Small intestine (tissue), 7 donors: ENCODE data around the gene POP4. TPM values are rescaled to one million over a fixed set of nuclear protein-coding genes. Genes with fewer than 3 reads are reported as not detected.

Source experiments
- DNase-seq, 2 donors: peaks; one replicate each; pipeline versions ENCODE4 v3.0.0 to v3.0.0-alpha.2; 2013
- FAIRE-seq: peaks from 2 replicates; lab custom pipeline; 2012; peaks lifted over from hg19 to GRCh38; lab: Jason Lieb, UNC
- H3K27ac ChIP-seq, 3 donors: one replicate each; pipeline ENCODE4 v1.5.1; 2013; ENCODE audit warnings: low read length in 2 of 3, mild to moderate bottlenecking in 2 of 3, control low read depth in 1 of 3, inconsistent platforms in 1 of 3, low read depth in 1 of 3, moderate library complexity in 1 of 3
- H3K27me3 ChIP-seq, 3 donors: one replicate each; pipeline ENCODE4 v1.6.1; 2013; ENCODE audit warnings: low read length in 3 of 3, inconsistent platforms in 1 of 3; ENCODE audit not compliant: control insufficient read depth in 3 of 3, insufficient read depth in 3 of 3
- H3K36me3 ChIP-seq, 3 donors: one replicate each; pipeline ENCODE4 v1.6.1; 2013; ENCODE audit warnings: low read length in 3 of 3, inconsistent platforms in 1 of 3, low read depth in 1 of 3, mild to moderate bottlenecking in 1 of 3, moderate library complexity in 1 of 3; ENCODE audit not compliant: control insufficient read depth in 3 of 3, insufficient read depth in 2 of 3
- H3K4me1 ChIP-seq, 3 donors: one replicate each; pipeline ENCODE4 v1.6.1; 2013; ENCODE audit warnings: low read length in 2 of 3, inconsistent platforms in 1 of 3, low read depth in 1 of 3, mild to moderate bottlenecking in 1 of 3, moderate library complexity in 1 of 3; ENCODE audit not compliant: control insufficient read depth in 3 of 3, insufficient read depth in 2 of 3
- H3K4me3 ChIP-seq, 3 donors: one replicate each; pipeline ENCODE4 v1.5.1; 2013; ENCODE audit warnings: low read length in 3 of 3, control low read depth in 1 of 3, inconsistent platforms in 1 of 3, low read depth in 1 of 3, mild to moderate bottlenecking in 1 of 3, moderate library complexity in 1 of 3
- H3K9me3 ChIP-seq, 2 donors: one replicate each; pipeline ENCODE4 v1.6.1; 2013; ENCODE audit warnings: low read depth in 1 of 2, low read length in 1 of 2; ENCODE audit not compliant: control insufficient read depth in 2 of 2, insufficient read depth in 1 of 2
- WGBS, 3 donors: extraction: QIAGEN DNeasy Blood & Tissue Kit; methylation state at CpG; one replicate each; pipeline ENCODE4 v1.1.7; 2013; 5-methylcytosine and 5-hydroxymethylcytosine counted together
- polyA plus RNA-seq, 4 donors: library from polyadenylated mRNA; stranded (reverse) in 3 of 4; unstranded in 1 of 4; fragments of 200-250 nt in 3 of 4; fragments of 120-200 nt in 1 of 4; gene quantifications; one replicate each; pipeline versions ENCODE4 v1.2.1 to v1.2.3, GENCODE V29; 2013
- donor health status: healthy with polysubstance abuse.
- donor health status: control.
- donor health status: control.
- donor health status: Bipolar disorder and iron deficiency.
- donor health status: healthy.

POP4 gene
- polyA plus RNA-seq, 4 donors = 64.3 to 102 (median 80.8) TPM

DNA sequence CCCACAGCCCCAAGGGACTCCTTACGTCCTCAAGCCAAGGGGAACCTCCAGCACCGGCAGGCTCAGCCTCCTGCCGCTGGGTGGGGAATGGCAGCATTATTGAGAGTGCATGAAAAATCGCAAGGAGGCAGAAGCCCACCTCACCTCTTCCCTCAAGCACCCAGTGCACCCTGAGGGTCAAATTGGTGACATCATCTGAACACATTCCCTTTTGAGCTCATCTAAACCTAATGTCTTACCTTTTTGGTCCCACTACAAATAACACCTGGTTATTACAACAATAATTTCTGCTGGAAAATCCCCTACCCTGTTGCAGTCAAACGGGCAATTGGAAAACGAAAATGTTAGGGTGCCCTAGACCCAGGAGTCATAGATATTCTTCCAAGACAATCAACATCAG is 12.2 kb upstream of the POP4 start:
- FAIRE-seq = no peak
- Histone ChIP-seq H3K36me3 (no peaks in the 10 kb centered on the region), H3K27me3 (peaks cover 0 to 13% (median 0%) of the 10 kb centered on the region in 3 donors), H3K9me3 (no peaks in the 10 kb centered on the region), H3K4me3 (no peak overlapping the region), H3K4me1 (no peaks in the 10 kb centered on the region), H3K27ac (no peak overlapping the region)
- WGBS, 3 donors = 65 to 75% (median 75%) methylated on average over 6 of the region's 6 CpGs
- DNase-seq = no peak

DNA sequence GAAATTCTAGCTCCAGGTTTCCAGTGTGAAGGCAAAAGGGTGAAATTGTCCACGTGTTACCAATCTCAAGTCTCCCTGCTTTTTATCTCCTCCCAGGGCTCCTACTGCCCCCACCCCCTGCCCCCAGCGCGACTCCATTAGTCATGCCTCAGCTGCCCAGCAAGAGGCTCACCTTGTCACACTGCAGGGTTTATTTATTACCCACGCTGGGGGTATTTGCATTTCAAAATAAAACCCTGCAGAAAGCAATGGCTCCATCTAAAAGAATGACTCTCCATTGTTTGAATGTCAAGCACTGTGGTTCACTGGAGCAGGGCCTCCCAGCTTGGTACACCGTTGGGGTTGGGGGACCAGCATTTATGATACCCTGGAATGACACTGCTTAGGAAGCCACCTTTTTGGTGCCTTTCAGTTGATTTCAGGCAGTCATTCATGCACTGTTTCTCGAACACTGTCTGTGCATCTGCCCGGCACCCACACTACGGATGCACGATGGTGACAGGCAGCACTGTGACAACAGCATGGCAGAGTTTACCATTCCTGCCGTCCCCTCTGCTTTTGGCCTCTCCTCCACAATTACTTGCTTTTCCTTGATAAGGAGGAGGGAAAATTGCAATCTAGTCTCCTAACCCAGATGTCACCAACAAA is 9.9 kb upstream of the POP4 start:
- Histone ChIP-seq H3K27me3 (peaks cover 0 to 13% (median 0%) of the 10 kb centered on the region in 3 donors), H3K4me1 (no peaks in the 10 kb centered on the region), H3K36me3 (no peaks in the 10 kb centered on the region), H3K4me3 (no peak overlapping the region), H3K27ac (no peak overlapping the region), H3K9me3 (no peaks in the 10 kb centered on the region)
- WGBS, 3 donors = 39 to 47% (median 46%) methylated on average over 10 of the region's 10 CpGs
- FAIRE-seq (no peak), DNase-seq (no peak)

DNA sequence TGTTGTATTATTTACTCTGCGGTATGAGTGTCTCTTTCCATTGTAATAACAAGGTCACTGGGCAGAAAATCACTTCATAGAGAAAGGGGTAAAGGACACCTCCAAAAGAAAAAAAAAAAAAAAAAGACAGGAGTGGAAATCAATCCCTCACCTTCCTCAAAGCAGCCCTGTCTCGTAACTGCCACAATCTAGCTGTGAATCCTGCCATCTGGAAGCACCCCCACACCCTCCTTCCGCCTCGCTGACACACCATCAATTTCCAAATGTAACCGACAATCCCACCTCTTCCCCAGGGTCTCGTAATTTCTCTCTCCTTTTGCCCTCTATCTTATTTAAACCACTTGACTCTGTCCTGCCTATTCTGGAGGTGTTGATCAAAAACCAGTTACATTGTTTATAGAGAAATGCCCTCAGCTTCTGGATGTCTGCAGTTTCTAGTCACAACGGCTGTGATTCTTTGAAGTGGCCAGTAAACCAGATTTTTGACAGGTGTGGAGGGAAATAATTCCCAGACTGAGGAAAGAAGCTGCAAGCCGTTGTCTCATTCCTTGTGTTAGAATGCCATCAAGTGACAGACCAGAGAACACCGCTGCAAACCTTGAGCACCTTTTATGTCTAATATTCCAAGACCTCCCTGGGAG is 9.1 kb upstream of the POP4 start:
- Histone ChIP-seq H3K9me3 (no peaks in the 10 kb centered on the region), H3K4me1 (no peaks in the 10 kb centered on the region), H3K27me3 (peaks cover 0 to 13% (median 0%) of the 10 kb centered on the region in 3 donors), H3K27ac (no peak overlapping the region), H3K36me3 (no peaks in the 10 kb centered on the region), H3K4me3 (no peak overlapping the region)
- 32 to 52% (median 38%) methylated on average over 9 of the region's 9 CpGs for WGBS, 3 donors
- FAIRE-seq (no peak), DNase-seq (peak in 1 of 2 donors; percentile 43)

DNA sequence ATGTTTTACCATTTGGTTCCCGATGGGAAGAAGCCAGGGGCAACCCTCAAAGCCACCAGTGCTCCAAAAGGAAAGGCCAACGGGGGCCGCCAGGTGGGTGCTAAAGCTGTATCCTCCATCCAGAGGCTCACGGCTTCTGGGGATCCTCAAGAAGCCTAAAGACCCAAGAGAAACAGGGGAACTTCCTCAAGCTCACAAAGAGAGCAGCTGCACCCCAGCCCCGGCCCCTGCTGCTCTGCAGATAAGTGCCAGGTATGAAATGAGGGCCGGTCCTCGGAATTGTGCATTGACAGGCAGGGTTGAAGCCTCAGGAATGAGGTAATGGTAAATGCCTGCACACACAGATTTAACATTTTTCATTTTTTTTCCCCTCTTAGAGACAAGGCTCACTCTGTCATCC is 8.0 kb upstream of the POP4 start:
- no peaks in the 10 kb centered on the region for H3K4me1 ChIP-seq
- H3K27ac ChIP-seq = no peak overlapping the region
- FAIRE-seq (no peak), DNase-seq (no peak)
- 55 to 69% (median 63%) methylated on average over 7 of the region's 7 CpGs for whole genome bisulfite sequencing, 3 donors
- peaks cover 0 to 13% (median 0%) of the 10 kb centered on the region in 3 donors for H3K27me3 ChIP-seq
- no peaks in the 10 kb centered on the region for H3K9me3 ChIP-seq
- no peaks in the 10 kb centered on the region for H3K36me3 ChIP-seq
- H3K4me3 ChIP-seq = no peak overlapping the region

DNA sequence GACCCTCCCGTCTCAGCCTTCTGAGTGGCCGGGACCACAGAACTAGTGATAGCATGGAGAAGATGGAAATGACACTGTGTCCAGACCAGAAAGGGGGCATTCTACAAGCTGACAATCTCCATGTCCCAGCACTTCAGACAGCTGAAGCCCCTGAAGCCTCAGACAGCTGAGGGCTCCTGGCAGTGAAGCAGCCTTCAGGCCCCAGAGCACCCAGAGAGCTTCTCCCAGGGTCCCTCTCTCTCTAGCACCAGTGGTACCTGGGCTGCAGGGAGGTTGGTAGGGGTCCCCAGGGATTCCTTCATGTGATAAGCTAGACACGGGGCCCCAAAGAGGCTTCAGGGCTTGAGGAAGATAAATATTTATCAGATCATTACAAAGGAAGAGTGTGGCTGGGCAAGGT is 7.6 kb upstream of the POP4 start:
- Histone ChIP-seq H3K36me3 (no peaks in the 10 kb centered on the region), H3K27me3 (peaks cover 0 to 13% (median 0%) of the 10 kb centered on the region in 3 donors), H3K4me1 (no peaks in the 10 kb centered on the region), H3K4me3 (no peak overlapping the region), H3K9me3 (no peaks in the 10 kb centered on the region), H3K27ac (no peak overlapping the region)
- DNase-seq = no peak
- WGBS, 3 donors = 58 to 65% (median 60%) methylated on average over 3 of the region's 3 CpGs
- no peak for FAIRE-seq

- DNase-seq (peak in 1 of 2 donors; percentile 43), FAIRE-seq (no peak)
- Histone ChIP-seq H3K4me3 (no peak overlapping the region), H3K27me3 (no peaks in the 10 kb centered on the region), H3K9me3 (no peaks in the 10 kb centered on the region), H3K27ac (no peak overlapping the region), H3K4me1 (peaks cover 0 to 4% (median 4%) of the 10 kb centered on the region in 3 donors), H3K36me3 (peaks cover 0 to under 1% (median 0%) of the 10 kb centered on the region in 3 donors)
- WGBS, 3 donors = 39 to 65% (median 50%) methylated on average over 5 of the region's 5 CpGs
These were observed 2.8 kb upstream of the POP4 start for GRCh38 chr19:29603308-29603707.

GRCh38 chr19:29606420-29606747 is 301 bp downstream of the POP4 start:
- Histone ChIP-seq H3K27ac (peak overlapping the region; percentile 56 to 94 (median 60)), H3K4me1 (peaks cover 0 to 4% (median 4%) of the 10 kb centered on the region in 3 donors), H3K4me3 (peak overlapping the region; percentile 67 to 99 (median 69)), H3K27me3 (no peaks in the 10 kb centered on the region), H3K9me3 (no peaks in the 10 kb centered on the region), H3K36me3 (peaks cover 0 to 28% (median 4%) of the 10 kb centered on the region in 3 donors)
- no peak for FAIRE-seq
- no peak for DNase-seq
- 1 to 2% (median 1%) methylated on average over 12 of the region's 12 CpGs for WGBS, 3 donors

DNA sequence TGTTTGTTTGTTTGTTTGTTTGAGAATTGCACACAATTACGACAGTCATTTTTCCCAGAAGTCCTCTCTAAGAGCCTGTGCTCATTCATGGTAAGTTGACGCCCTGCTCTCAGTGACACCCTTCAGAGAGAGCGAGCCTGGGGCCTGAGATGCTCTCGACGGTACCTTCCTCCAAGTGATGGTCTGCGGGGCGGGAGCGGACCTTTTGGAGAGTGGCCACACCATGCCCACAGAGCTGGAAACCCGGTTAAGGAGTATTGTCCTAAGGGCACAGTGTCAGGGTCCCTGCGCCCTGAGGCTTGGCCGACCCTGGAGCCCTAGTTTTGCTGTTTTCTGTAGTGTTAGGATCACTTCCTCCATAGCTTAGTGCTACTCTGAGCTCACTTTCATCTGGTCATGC is 3.6 kb downstream of the POP4 start:
- FAIRE-seq = no peak
- Histone ChIP-seq H3K4me3 (no peak overlapping the region), H3K27ac (no peak overlapping the region), H3K36me3 (peaks cover 4 to 57% (median 18%) of the 10 kb centered on the region in 3 donors), H3K9me3 (no peaks in the 10 kb centered on the region), H3K4me1 (peaks cover 0 to 4% (median 4%) of the 10 kb centered on the region in 3 donors), H3K27me3 (no peaks in the 10 kb centered on the region)
- no peak for DNase-seq
- 89 to 94% (median 93%) methylated on average over 11 of the region's 11 CpGs for WGBS, 3 donors
